HG03439 (cell line): ENCODE results near the gene FNBP1.

Source experiments
- ATAC-seq: cut with Tn5 transposase; IDR thresholded peaks from one replicate; pipeline ENCODE4 v1.9.1; 2021; ENCODE audit warnings: mild to moderate bottlenecking, moderate library complexity; ENCODE audit not compliant: unreplicated experiment

FNBP1 gene

DNA sequence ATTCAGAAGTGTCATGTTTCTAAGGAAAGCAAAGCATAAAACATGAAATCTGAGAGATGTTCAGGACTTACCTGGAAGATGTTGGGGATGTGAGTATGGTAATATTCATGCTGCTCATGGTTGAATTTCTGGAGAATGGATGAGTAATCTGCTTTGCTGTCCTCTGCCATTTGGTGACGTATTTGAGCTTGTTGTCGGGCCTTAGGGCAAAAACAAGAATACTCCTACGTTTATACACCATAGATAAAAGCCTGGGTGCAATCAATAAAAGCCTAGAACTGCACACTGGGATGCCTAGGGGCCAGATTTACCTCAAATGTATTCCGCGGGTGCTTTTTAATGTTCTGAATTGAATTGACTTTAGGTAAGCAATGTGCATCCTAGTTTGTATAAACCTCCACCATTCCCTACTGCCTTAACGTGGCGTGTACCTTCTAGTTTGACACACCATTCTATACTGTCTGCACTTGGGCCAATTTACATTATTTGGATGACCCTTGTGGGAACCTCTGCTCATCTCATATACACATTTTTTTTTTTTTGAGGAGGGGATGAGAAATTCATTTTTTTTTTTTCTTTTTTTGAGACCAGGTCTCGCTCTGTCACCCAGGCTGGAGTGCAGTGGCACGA lies 113.4 kb downstream of the FNBP1 start:
- ATAC-seq = no peak

DNA sequence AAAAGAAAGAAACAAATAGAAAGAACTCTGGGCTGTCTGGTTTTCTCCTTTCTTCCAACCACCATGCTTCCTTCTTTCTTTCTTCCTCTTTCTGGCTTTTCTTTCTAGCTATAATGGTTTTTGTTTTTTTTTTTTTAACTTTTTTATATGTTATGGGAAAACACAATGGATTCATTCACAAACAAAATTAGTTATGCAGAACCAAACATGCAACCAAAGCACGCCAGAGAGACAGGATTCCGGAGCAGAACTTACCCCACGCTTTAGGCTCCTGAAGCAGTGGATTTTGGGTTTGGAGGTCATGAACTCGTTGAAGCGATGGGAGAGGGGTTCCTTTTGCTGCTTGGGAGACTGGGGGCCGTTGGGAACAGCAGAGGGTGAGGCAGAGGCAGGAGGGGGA lies 119.4 kb downstream of the FNBP1 start:
- ATAC-seq = no peak

DNA sequence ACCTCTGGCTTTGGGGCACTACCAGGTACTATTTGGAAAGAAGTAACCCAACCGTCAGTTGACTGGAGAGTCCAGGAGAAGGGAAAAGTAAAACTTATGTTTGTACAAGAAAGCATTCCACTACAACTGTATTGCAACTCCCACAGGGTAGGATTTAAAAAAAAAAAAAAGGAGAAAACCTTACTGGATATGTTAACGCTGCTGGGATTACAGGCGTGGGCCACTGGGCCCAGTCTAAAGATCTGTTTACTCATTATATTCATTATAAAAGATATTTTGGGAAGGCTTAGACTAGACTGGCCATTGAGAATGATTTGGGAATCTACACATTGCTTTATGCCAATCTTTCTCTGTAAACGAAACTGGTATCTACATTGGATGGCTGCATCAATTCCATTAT lies 121.1 kb downstream of the FNBP1 start:
- ATAC-seq = no peak

DNA sequence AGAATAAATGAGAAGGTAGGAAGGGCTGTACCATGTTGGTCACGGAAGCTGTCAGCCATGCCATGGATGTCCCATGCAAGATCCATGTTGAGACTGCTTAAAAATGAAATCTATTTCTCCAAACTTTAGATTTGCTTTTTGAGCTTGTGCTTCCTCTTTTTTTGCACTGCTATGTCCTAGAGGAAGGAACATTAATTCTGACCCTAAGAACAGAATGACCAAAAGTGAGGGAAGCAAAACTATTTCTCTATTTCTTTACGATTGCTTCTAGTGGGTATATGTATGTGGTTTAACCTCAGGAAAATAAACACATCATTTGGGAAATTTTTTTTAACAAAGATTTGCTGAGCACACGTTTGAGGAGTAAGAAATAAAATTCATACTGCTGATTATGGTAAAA lies 123.1 kb downstream of the FNBP1 start:
- ATAC-seq = no peak

DNA sequence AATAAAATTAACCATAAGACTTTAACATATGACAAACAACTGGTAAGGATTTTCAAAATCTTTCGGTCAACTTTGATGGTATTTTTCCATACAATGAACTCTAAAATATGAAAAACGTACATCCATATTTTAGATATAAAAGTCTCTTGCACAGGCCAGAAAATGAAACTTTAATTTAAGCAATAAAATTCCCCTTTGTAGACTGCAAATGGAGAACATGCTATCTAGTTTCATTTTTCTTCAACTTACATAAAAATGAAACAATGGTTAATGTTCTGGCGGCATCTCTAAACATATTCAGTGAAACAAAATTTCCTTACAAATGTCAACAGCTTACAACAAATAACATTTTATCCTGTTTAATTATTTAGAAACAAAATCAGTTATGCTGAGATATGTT lies 123.7 kb downstream of the FNBP1 start:
- no peak for ATAC-seq

DNA sequence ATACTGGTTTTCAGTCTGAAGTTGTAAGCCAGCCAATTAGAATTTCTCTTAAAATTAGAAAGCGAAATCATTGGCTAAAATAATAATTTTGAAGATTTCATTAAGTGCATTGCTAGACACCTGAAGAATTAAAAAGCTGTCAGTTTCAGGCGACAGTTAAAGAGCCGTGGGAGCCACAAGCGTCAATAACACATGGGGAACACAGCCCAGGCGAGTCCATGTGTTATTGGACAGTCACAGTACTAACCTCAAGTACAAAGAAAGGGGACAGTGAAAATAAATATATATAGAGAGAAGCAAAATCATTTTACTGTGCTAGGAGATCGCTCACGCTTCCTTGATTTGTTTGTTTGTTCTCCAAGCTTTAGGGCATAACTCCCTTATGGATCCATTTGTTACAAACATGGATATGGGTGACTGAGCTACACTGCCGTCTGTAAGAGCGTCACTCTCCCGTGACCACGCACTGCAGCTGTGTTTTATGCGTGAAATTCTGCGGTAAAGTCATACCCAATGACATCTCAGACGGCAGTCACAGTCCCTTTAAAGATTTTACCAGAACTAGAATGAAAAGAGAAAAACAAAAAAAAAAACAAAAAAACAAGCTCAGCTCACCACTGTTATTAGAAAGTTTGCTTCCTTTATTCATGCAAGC lies 124.6 kb downstream of the FNBP1 start:
- no peak for ATAC-seq

DNA sequence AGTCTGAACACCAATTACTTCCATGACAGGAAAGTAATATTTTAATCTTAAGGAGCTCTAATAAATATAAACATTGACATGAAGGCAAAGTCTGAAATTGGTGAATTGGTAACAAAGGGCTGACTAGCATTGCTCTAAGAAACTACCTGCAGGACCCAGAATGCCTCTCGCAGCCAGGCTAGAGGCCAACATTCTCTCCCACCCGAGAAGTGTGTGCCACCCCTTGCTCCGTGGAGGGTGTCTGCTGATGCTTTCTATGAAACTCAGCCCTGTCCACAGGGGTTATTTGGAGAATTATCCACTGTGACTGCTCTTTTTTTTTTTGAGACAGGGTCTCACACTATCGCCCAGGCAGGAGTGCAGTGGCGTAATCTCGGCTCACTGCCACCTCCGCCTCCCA lies 126.3 kb downstream of the FNBP1 start:
- ATAC-seq = no peak

GRCh38 chr9:129914051-129914450 lies 128.9 kb downstream of the FNBP1 start:
- ATAC-seq = no peak

- no peak for ATAC-seq
Observed at GRCh38 chr9:129910628-129911567, 132.1 kb downstream of the FNBP1 start.

GRCh38 chr9:129909851-129910250 lies 133.1 kb downstream of the FNBP1 start:
- ATAC-seq = no peak

DNA sequence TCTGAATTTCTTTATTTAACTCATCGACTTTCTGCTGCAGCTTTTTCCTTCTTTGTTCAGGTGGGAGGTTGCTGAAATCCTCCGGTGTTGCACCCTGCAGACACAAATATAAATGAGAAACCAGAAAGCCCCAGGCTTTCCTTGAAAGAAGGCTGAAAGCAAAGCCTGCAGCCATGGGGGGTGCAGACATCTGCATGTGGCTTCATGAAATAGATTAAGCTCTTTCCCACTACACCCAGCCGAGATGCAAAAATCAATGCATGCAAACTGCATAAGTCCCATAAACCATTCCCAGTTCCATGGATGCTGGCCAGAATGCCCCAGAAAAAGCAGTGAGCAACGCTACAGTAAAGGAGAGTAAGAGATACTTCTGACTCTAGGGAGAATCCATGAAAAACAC lies 134.1 kb downstream of the FNBP1 start:
- ATAC-seq = no peak

DNA sequence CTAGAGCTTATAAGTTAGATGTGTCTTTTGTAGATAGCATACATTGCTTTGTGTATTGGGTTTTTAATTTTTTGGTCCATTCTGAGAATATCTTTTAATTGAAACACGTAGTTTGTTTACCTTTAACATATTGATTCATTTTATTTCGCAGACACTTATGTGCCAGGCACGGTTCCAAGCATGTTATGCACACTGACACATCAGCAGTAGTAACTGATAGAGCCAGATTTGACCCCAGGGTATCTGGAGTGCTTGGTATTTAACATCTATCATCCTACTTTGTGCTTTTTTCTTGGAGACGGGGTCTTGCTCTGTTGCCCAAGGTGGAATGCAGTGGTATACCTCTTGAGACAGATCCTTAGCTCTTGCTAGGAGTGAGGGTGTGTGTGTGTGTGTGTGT lies 135.8 kb downstream of the FNBP1 start:
- ATAC-seq = no peak

- ATAC-seq = no peak
Observed at GRCh38 chr9:129906298-129906697, 136.7 kb downstream of the FNBP1 start.

GRCh38 chr9:129904734-129905133 lies 138.3 kb downstream of the FNBP1 start:
- ATAC-seq = no peak

DNA sequence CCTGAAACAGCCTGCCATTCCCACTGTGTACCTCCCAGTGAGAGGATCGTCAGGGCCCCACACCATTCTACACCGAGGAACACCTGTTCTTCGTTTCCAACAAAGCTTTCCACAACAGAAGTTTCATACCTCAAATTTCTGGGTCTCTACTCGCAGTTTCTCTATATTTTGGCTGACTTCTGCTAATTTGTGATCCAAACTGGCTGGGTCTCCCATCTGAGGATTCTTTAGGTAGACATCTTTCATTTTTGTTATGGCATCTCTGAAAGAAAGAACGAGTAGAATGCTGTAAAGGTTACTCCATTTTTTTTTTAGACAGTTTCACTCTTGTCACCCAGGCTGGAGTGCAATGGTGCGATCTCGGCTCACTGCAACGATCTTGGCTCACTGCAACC lies 140.3 kb downstream of the FNBP1 start:
- no peak for ATAC-seq

- no peak for ATAC-seq
Observed at GRCh38 chr9:129901993-129902739, 140.8 kb downstream of the FNBP1 start.

- peak; percentile 52 for ATAC-seq
Observed at GRCh38 chr9:129900263-129901027, 142.5 kb downstream of the FNBP1 start.

DNA sequence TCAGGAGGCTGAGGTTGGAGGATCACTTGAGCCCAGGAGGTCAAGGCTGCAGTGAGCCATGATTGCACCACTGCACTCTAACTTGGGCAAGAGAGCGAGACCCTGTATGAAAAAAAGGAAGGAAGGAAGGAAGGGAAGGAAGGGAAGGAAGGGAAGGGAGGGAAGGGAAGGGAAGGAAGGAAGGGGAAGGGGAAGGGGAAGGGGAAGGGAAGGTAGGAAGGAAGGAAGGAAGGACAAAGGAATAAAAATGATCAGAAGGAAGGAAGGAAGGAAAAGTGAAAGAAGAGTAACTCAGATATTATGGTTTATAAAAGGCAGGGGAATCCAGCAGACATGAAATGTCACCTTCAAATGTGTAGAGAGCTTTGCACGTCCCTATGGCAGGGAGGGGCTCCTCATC lies 143.4 kb downstream of the FNBP1 start:
- no peak for ATAC-seq

- no peak for ATAC-seq
Observed at GRCh38 chr9:129898185-129898584, 144.8 kb downstream of the FNBP1 start.

DNA sequence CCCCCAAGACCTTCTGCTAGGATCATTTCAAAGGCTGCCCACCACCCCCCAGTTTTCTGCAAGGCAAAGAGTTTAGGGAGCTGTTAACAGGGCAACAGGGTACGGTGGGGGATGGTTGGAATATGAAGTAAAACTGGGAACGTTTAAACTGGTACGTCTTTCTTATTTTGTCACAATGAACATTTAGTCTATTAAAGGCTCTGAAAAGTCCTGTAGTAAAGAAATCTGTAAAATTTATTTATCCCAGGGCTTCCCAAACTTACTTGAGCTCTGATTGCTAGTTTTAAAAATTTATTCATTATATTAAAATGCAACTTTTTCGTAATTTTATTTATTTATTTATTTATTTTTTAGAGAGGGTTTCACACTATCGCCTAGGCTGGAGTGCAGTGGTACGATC lies 145.7 kb downstream of the FNBP1 start:
- no peak for ATAC-seq
